ENCODE data around the gene AKAP1.

The AKAP1 gene

DNA sequence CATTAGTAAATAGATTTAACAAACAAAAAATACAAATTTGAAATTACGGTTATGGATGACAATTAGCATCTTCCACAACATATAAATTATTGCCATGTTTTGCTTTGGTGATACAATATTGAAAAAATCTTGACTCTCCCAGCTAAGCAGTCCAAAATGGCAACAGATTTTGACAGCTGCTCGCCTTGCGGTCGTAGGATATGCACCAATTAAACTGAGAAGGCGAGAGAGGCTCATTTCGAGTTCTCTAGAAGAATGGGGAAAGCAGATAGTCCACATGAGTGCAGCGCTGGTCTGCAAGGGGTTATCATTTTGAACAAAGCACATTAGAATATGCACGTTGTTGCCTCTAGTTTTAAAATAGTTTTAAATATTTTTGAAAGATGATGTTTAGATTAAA, 55.3 kb downstream of the AKAP1 start:
- H3K4me3 ChIP-seq (ENCODE audit: low read length) = no peak overlapping the region
- TF ChIP-seq ZNF274 (IDR thresholded peaks at IDR 0.05; ENCODE audit: low read depth, low read length) = no peak

DNA sequence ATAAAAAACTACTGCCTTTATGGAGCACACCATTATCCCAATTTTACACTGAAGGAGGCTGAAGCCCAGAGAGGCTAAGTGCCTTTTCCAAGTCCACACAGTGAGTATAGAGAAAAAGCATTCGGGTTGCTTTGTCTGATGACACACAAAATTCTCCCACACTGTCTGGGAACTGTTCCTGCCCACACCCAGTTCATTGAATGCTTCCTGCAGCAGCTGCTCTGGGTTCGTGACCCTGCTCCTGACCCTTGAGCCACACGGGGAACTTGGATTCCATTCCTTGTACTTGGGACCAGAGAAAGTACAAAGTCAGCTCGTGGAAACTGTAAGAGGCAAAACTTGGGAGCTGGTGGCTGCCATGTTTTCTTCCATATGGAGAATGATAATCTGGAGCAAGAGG, 57.9 kb downstream of the AKAP1 start:
- H3K4me3 ChIP-seq (ENCODE audit: low read length) = no peak overlapping the region
- TF ChIP-seq ZNF274 (IDR thresholded peaks at IDR 0.05; ENCODE audit: low read depth, low read length) = no peak

DNA sequence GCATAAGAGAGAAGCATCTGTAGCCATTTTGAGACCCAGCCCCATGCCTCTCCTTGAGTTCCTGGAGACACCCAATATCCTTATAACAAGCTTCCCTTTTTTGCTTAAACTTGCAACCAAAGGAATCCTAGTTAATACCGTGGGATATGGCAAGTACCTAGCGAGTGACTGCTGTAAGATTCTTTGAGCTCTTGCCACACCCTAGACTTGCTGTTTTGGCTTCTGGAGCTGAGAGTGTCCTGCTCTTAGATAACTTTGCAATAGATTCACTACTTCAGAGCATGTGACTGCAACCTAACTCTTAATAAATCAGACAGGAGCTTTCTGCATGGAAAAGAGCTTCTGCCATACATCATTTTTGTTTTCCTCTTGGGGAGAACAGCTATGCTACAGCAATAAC, 58.3 kb downstream of the AKAP1 start:
- no peak overlapping the region for H3K4me3 ChIP-seq (ENCODE audit: low read length)
- TF ChIP-seq ZNF274 (IDR thresholded peaks at IDR 0.05; ENCODE audit: low read depth, low read length) = no peak

DNA sequence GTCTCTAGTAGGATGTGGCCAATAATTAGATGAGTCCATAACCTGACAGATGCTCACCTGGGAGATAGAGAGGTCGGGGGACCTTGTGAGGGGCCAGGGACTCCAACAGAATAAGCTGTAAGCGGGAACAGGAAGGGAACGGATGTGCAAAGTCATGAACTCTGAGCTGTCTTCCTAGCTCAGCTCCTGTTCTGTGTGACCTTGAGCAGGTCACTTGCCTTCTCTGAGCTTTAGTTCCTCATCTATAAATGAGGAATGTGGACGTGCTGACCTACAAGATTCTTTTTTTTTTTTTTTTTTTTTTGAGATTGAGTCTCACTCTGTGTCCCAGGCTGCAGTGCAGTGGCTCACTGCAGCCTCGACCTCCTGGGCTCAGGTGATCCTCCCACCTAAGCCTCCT, 58.9 kb downstream of the AKAP1 start:
- no peak for TF ChIP-seq ZNF274 (IDR thresholded peaks at IDR 0.05; ENCODE audit: low read depth, low read length)
- no peak overlapping the region for H3K4me3 ChIP-seq (ENCODE audit: low read length)

DNA sequence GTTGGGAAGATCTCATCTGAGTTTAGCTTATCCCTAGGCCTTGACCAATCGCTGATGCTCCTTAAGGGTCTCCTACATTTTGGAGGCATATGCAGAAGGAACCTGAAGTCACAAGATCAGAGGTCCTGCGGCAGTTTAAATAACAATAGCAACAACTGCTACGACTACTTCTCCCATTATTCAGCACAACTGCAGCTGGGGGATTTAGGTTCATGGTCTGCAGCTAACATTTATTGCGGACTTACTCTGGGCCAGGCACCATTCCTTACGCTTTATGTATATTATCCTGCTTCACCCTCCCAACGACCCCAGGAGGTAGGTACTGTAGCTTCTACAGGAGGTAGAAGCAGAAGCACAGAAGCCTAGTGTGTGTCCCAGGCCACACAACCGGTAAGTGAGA, 59.5 kb downstream of the AKAP1 start:
- TF ChIP-seq ZNF274 (IDR thresholded peaks at IDR 0.05; ENCODE audit: low read depth, low read length) = no peak
- no peak overlapping the region for H3K4me3 ChIP-seq (ENCODE audit: low read length)

DNA sequence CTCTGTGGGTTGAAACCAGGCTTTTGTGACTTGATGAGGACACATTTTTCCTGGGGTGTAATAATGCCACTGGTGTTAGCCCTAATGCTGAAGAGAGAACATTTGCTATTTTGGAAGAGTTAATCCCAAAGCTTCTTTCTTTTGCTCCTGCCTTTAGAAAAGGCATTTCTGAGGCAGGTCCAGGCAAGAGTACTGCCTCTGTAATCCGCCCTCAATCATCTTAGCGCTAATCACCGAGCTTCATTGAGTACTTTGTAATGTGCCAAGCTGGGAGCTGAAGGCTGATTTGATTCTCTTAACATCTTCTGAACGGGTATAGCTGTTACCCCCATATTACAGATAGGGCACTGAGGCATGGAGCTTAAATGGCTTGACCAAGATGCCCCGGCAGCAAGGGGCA, 60.3 kb downstream of the AKAP1 start:
- H3K4me3 ChIP-seq (ENCODE audit: low read length) = no peak overlapping the region
- no peak for TF ChIP-seq ZNF274 (IDR thresholded peaks at IDR 0.05; ENCODE audit: low read depth, low read length)

DNA sequence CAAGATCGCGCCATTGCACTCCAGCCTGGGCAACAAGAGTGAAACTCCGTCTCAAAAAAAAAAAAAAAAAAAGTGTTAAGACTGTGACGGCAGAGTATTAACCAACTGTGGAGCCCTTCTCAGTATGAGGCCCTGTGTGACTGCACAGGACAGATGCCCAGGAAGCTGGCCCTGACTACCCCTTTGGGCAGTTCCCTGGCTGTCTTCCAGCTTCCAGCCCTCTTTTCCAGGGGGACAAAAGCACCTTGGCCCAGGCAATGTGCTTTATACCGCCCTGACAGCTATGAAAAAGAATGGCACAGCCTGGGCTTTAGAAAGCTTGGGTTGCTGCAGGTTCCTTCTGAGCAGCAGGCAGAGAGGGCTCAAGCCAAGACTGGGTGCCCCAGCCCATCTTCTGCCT, 61.2 kb downstream of the AKAP1 start:
- TF ChIP-seq ZNF274 (IDR thresholded peaks at IDR 0.05; ENCODE audit: low read depth, low read length) = no peak
- H3K4me3 ChIP-seq (ENCODE audit: low read length) = no peak overlapping the region

DNA sequence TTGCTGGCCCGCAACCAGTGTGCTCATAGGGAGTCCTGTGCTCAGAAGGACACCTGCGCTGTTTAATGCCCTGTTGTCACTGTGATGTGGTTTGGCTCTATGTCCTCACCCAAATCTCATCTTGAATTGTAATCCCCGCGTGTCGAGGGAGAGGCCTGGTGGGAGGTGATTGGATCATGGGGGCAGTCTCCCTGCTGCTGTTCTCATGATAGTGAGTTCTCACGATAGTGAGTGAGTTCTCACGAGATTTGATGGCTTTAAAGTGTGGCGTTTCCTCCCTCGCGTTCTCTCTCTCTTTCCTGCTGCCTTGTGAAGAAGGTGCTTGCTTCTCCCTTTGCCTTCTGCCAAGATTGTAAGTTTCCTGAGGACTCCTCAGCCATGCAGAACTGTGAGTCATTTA, 66.8 kb downstream of the AKAP1 start:
- no peak overlapping the region for H3K4me3 ChIP-seq (ENCODE audit: low read length)
- peak; percentile 39; the same call in 1 of the 2 replicates for TF ChIP-seq ZNF274 (IDR thresholded peaks at IDR 0.05; ENCODE audit: low read depth, low read length)

DNA sequence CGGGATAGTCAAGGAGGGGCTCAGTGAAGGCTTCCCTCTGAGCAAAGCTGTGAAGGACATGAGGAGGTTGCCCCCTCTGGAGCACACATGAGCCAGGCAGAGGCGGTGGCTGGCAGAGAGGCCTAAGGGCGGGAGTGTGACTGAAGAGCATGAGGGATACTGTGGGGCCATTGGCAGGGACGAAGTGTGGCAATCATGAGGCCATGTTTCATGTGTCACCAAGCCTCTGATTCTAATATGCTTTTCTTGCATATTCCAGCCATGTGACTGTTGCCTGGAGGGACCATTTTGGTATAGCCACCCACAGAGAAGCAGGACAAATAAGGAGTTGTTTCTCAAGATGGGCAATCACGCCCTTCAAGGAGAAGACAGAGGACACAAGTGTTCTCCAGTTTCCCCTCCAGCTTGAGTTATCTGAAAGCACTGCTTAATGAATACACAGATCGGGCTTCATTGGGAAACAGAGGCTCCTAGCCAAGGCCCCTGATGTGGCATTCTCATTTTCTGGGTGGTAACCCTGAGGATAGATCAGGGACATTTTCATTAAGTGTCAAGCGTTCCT, 68.0 kb downstream of the AKAP1 start:
- TF ChIP-seq ZNF274 (IDR thresholded peaks at IDR 0.05; ENCODE audit: low read depth, low read length) = no peak
- no peak overlapping the region for H3K4me3 ChIP-seq (ENCODE audit: low read length)

DNA sequence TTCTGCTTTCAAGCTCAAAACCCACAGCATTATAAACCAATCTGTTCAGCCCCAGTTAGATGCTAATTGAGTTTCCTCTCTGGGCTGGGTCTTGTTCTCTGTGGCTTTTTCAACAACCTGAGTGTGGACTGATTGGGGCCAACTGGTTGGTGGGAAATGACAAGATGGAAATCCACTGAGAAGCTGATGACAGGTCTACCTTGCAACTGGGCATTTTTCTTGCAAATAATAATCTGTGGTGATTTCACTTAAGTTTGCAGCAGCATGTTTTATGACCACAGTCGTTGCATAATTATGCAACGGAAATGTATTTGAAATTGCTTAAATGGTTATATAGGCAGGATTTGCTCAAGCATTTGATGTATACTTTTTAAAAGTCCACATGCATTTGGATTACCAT, 69.9 kb downstream of the AKAP1 start:
- H3K4me3 ChIP-seq (ENCODE audit: low read length) = no peak overlapping the region
- TF ChIP-seq ZNF274 (IDR thresholded peaks at IDR 0.05; ENCODE audit: low read depth, low read length) = no peak

DNA sequence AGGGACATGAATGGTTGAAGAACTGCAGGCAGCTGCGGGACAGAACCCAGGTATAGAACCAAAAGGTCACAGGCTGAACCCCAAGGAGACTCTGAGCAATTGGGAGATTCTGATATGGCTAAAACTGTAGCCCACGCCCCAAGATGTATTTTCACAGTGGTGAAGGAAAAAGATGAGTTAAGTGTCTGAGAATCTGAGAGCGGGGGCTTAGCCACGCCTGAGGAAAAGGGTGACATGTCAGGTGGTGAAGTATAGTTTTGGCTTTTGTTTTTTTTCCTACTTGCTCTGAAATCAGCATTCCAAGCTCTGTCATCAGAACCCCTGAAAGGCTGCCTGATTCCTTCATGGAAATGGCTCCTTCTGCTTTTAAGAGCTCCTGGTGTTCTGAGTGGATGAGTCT, 73.3 kb downstream of the AKAP1 start:
- no peak for TF ChIP-seq ZNF274 (IDR thresholded peaks at IDR 0.05; ENCODE audit: low read depth, low read length)
- H3K4me3 ChIP-seq (ENCODE audit: low read length) = no peak overlapping the region

DNA sequence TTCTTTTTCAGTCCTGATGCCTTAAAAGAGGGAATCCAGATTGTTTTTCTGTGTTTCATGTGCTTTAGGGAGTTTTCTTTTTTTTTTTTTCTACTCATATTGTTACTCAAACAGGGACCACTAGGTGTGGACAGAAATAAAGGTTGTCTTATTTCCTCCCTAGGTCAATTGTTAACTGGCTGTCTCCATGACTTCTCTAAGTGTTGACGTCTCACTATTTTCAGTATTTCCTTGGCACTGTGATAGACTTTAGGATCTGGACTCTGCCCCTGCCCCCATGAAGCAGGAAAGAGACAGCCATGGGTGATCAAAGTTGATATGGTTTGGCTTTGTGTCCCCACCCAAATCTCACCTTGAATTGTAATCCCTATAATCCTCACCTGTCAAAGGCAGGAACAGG, 73.7 kb downstream of the AKAP1 start:
- TF ChIP-seq ZNF274 (IDR thresholded peaks at IDR 0.05; ENCODE audit: low read depth, low read length) = no peak
- H3K4me3 ChIP-seq (ENCODE audit: low read length) = no peak overlapping the region

DNA sequence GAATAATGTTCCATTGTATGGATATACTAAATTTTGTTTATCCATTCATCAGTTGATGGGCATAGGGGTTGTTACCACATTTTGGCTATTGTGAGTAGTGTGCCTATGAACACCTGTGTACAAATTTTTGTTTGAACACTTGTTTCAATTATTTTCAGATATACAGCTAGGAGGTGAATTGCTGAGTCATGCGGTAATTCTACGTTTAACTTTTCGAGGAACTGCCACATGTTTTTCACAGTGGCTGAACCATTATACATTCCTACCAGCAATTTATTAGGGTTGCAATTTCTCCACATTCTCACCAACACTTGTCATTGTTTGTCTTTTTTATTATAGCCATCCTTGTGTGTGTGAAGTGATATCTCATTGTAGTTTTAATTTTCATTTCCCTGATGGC, 75.6 kb downstream of the AKAP1 start:
- TF ChIP-seq ZNF274 (IDR thresholded peaks at IDR 0.05; ENCODE audit: low read depth, low read length) = no peak
- no peak overlapping the region for H3K4me3 ChIP-seq (ENCODE audit: low read length)

DNA sequence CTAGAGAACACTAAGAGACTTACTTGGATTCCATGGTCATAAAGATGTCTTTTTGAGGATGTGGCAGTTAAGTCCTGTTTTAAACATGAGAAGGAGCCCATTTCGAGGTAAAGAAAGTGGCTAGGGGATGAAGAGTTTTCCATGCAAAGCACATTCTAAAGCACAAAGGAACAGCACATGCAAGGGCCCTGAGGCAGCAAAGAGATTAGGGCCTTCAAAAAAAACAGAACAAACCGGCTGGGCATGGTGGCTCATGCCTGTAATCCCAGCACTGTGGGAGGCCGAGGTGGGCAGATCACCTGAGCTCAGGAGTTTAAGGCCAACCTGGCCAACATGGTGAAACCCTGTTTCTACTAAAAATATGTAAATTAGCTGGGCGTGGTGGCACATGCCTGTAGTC, 79.8 kb downstream of the AKAP1 start:
- H3K4me3 ChIP-seq (ENCODE audit: low read length) = no peak overlapping the region
- no peak for TF ChIP-seq ZNF274 (IDR thresholded peaks at IDR 0.05; ENCODE audit: low read depth, low read length)

DNA sequence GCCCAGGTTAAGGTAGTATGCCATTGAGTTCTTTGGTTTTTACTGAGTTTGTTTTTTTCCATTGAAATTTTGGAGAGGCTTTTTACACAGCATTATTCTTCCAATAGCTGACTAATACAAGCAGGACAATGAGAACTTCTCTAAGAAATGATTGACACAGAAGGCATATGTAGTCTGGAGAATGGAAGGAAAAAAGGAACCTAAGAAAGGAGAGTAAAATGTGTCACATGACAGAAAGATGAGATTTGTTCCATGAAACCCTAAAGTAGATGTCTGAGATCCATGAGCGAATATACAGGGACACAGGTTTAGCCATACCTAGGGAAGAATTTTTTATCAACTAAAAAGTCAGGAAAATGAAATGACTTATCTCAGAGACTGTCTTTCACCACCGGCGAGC, 80.7 kb downstream of the AKAP1 start:
- H3K4me3 ChIP-seq (ENCODE audit: low read length) = no peak overlapping the region
- no peak for TF ChIP-seq ZNF274 (IDR thresholded peaks at IDR 0.05; ENCODE audit: low read depth, low read length)

DNA sequence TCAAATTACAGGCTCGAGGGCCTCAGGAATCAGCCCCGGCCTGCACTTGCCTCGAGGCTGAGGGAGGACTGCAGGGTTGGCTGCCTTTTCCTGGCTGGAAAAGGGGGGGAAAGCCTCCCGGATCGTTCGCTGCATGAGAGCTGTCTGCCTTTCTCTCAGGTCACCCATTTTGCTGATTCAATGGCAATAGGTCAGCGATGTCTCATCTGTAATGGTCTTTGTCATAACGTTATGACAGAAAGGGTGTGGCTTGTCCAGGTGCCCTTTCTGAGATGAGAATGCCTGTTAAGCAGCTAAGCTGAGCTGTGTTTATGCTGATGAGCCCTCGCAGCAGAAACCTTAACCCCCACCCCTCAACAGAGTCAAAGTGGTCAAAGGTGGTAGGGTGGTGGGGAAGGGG, 81.8 kb downstream of the AKAP1 start:
- no peak for TF ChIP-seq ZNF274 (IDR thresholded peaks at IDR 0.05; ENCODE audit: low read depth, low read length)
- no peak overlapping the region for H3K4me3 ChIP-seq (ENCODE audit: low read length)

All from GM08714 (cell line).